NK-92 (cell line): ENCODE results near the gene MMP28.

ENCODE experiments used
- DNase-seq: peaks from one replicate; lab custom pipeline; 2025; ENCODE audit not compliant: unreplicated experiment; lab: John Stamatoyannopoulos, UW

MMP28 gene

GRCh38 chr17:35726953-35727460 is 68.4 kb downstream of the MMP28 start:
- no peak for DNase-seq

GRCh38 chr17:35726127-35726952 is 69.1 kb downstream of the MMP28 start:
- DNase-seq = no peak

- no peak for DNase-seq
Measured at GRCh38 chr17:35725802-35726126, 69.7 kb downstream of the MMP28 start.

- DNase-seq = no peak
Measured at GRCh38 chr17:35725058-35725457, 70.4 kb downstream of the MMP28 start.

- no peak for DNase-seq
Measured at GRCh38 chr17:35723735-35724134, 71.7 kb downstream of the MMP28 start.

- DNase-seq = no peak
Measured at GRCh38 chr17:35717475-35717874, 78.0 kb downstream of the MMP28 start.

- no peak for DNase-seq
Measured at GRCh38 chr17:35716897-35717465, 78.5 kb downstream of the MMP28 start.

- no peak for DNase-seq
Measured at GRCh38 chr17:35716173-35716572, 79.3 kb downstream of the MMP28 start.
